IPS DF 6.9 (cell line): ENCODE data around the gene SLC39A2.
"Not testable (repeated sequence)": the region's sequence is repeated elsewhere in the genome, so short reads cannot be mapped to it uniquely, and the experiment has no call there.

Source experiments
- DNase-seq: peaks from one replicate; pipeline ENCODE4 v3.0.0-alpha.2; 2013; ENCODE audit warnings: low read depth, low spot score
- H3K27ac ChIP-seq: one replicate; pipeline ENCODE4 v1.5.1; 2013; ENCODE audit warnings: low read length, control low read depth
- H3K27me3 ChIP-seq: 2 replicates; pipeline ENCODE4 v1.6.1; 2013; ENCODE audit warnings: mild to moderate bottlenecking, low read length; ENCODE audit not compliant: control insufficient read depth, insufficient read depth
- H3K36me3 ChIP-seq: 2 replicates; pipeline ENCODE4 v1.6.1; 2013; ENCODE audit warnings: low read length; ENCODE audit not compliant: control insufficient read depth, insufficient read depth
- H3K4me1 ChIP-seq: 2 replicates; pipeline ENCODE4 v1.6.1; 2013; ENCODE audit warnings: low read length; ENCODE audit not compliant: control insufficient read depth, insufficient read depth
- H3K4me3 ChIP-seq: 2 replicates; pipeline ENCODE4 v1.5.1; 2013; ENCODE audit warnings: mild to moderate bottlenecking, low read length
- H3K9me3 ChIP-seq: 2 replicates; pipeline ENCODE4 v1.6.1; 2013; ENCODE audit warnings: low read length, inconsistent platforms; ENCODE audit not compliant: control insufficient read depth, insufficient read depth
- WGBS: extraction: QIAGEN DNeasy Blood & Tissue Kit; methylation state at CpG from one replicate; pipeline ENCODE4 v1.1.7; 2013; ENCODE audit warnings: mixed read lengths, missing lambda C conversion rate; ENCODE audit not compliant: insufficient read length, insufficient coverage; 5-methylcytosine and 5-hydroxymethylcytosine counted together

Gene SLC39A2

DNA sequence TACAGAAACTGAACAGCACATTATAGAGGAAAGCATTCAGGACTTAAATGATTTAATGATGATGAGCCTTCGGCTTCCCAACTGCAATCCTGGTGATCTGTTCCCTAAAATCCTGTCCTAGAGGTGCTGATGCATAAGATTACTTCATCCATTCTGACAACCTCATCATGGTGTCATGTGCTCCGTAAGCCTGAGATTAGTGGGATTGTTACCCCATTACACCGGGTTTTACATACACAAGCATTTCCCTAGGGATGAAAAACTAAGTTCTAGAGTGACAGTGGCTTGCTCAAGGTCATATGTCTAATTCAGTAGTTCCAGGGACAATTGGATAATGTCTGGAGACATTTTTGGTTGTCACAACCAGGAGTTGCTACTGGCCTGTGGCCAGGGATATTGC, 38.1 kb downstream of the SLC39A2 start:
- H3K27ac ChIP-seq = no peak overlapping the region
- no CpG with 5 or more reads among the region's 3 CpGs for WGBS
- H3K36me3 ChIP-seq = no peaks in the 10 kb centered on the region
- H3K27me3 ChIP-seq = no peaks in the 10 kb centered on the region
- no peaks in the 10 kb centered on the region for H3K9me3 ChIP-seq
- H3K4me1 ChIP-seq = peaks cover 2% of the 10 kb centered on the region; the same call in 1 of the 2 replicates
- no peak for DNase-seq
- no peak overlapping the region for H3K4me3 ChIP-seq

DNA sequence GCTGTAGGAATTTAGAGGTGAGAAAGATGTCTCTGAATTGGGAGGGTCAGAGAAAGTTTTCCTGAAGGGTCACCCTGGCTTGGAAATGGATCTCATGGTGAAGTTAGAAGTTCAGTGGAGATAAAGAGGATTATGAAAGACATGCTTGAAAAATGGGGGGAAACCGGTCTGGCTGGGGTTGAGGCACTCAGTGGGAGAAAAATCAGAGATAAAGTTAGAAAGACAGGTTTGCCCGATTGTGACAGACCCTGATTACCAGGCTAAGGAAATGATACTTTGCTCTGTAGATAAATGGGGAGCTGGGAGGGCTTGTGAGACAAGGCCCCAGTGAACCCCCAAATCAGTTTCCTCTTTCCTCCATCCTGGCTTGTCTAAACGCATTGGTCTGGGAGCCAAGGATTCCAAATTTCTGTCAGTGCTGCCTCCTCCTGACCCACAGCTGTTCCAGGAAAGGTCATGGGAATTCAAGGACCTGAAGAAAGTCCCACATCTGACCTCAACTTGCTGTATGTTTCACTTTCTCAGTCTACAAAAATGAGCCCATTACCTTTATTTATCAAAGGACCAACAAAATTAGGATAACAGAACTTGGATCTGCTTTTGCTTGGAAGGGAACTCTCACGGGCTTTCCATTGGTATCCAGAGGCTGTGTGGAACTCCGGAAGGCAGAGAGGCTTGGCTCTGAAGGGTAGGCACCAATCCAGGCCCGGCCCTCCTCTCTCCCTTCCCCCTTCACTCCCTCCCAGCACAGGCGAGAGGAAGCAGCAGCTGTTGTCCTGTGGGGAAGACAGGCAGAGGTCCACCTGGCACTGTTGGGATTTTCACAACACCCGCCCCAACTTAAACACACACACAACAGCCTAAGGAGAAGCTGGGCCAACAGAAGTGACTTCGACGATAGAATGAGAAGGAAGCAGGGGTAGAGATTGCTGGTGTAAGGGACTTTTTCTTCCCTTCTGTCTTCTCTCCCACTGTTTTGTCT, 39.6 kb downstream of the SLC39A2 start:
- DNase-seq = no peak
- WGBS = no CpG with 5 or more reads among the region's 10 CpGs

DNA sequence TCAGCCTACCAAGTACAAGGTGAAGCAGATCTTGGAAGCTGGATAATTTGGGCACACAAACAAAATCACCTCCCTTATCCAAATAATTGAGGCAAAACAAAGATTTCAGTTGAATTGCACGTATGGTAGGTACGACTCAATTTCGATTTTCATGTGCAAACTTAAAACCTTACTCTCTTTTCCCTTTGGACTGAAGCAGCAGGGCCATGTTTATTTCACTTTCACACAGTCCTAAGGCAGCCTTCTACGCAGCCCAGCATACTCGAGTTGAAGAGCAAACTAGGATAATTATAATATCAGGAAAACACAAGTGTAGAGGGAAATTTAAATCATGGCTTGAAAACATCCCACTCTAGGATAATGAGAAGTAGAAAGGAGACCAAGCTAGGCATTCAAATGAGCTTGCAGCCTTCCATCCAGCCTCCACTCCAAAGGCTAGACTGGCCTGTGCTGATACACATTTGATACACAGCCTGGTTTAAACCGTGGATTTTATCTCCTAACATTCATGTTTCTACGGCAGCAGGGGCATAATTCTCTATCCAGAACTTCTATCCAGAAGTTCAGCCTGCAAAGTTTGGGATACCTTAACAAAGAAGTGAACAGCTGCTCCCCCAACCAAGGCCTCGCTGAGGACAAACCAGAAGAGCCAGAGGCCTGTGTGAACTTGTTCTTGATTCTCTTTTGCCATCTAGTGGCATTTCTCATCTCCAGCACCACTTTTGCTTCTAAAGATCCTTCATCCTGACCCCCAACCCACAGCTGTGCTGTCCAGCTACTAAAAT, 40.7 kb downstream of the SLC39A2 start:
- Histone ChIP-seq H3K36me3 (no peaks in the 10 kb centered on the region), H3K27ac (no peak overlapping the region), H3K27me3 (no peaks in the 10 kb centered on the region), H3K4me3 (no peak overlapping the region), H3K9me3 (no peaks in the 10 kb centered on the region), H3K4me1 (peaks cover 2% of the 10 kb centered on the region; the same call in 1 of the 2 replicates)
- peak; percentile 41 for DNase-seq
- no CpG with 5 or more reads among the region's 8 CpGs for WGBS

More for the DNA sequence above, 39.6 kb downstream of the SLC39A2 start:
- Histone ChIP-seq H3K4me1 (peaks cover 2% of the 10 kb centered on the region; the same call in 1 of the 2 replicates), H3K9me3 (no peaks in the 10 kb centered on the region), H3K27ac (no peak overlapping the region), H3K36me3 (no peaks in the 10 kb centered on the region), H3K27me3 (no peaks in the 10 kb centered on the region), H3K4me3 (no peak overlapping the region)

DNA sequence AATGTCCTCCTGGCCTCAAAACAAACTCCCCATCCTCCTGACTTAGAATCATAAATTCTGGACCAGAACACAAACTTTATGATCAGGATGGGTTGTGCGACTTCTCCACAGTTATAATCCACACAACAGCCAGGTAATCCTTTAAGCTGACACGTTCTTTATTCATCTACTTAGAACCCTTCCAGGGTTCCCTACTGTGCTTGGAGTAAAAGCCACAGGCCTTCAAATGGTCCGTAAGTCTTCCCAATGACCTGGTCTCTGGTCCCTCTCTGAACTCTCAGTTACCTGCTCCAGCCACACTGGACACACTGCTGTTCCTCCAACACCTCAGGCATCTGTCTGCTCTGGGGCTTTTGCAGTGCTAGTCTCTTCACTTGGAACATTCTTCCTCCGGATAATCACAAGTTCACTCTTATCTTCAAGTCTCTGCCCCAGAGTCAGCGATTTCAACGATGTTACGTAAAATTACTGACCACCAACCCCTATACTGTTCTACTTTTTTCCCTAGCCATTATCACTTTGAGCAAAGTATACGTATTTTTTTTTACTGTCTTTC, 41.4 kb downstream of the SLC39A2 start:
- Histone ChIP-seq H3K9me3 (no peaks in the 10 kb centered on the region), H3K27ac (no peak overlapping the region), H3K4me3 (no peak overlapping the region), H3K27me3 (no peaks in the 10 kb centered on the region), H3K4me1 (peaks cover 2% of the 10 kb centered on the region; the same call in 1 of the 2 replicates), H3K36me3 (no peaks in the 10 kb centered on the region)
- WGBS = no CpG with 5 or more reads among the region's 8 CpGs
- no peak for DNase-seq

DNA sequence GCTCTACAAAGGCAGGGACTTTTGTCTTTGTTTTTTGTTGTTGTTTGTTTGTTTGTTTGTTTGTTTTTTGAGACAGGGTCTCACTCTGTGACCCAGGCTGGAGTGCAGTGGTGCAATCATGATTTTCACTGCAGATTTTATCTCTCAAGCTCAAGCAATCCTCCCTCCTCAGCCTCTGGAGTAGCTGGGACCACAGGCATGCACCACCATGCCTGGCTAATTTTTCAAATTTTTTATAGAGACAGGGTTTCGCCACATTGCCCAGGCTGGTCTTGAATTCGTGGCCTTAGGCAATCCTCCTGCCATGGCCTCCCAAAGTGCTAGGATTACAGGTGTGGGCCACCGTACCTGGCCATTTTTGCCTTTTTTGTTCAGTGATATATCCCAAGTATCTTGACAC, 41.8 kb downstream of the SLC39A2 start:
- H3K4me1 ChIP-seq, H3K4me3 ChIP-seq, H3K36me3 ChIP-seq, H3K27ac ChIP-seq, H3K9me3 ChIP-seq, H3K27me3 ChIP-seq, DNase-seq: not testable (repeated sequence)
- no CpG with 5 or more reads among the region's 3 CpGs for WGBS

DNA sequence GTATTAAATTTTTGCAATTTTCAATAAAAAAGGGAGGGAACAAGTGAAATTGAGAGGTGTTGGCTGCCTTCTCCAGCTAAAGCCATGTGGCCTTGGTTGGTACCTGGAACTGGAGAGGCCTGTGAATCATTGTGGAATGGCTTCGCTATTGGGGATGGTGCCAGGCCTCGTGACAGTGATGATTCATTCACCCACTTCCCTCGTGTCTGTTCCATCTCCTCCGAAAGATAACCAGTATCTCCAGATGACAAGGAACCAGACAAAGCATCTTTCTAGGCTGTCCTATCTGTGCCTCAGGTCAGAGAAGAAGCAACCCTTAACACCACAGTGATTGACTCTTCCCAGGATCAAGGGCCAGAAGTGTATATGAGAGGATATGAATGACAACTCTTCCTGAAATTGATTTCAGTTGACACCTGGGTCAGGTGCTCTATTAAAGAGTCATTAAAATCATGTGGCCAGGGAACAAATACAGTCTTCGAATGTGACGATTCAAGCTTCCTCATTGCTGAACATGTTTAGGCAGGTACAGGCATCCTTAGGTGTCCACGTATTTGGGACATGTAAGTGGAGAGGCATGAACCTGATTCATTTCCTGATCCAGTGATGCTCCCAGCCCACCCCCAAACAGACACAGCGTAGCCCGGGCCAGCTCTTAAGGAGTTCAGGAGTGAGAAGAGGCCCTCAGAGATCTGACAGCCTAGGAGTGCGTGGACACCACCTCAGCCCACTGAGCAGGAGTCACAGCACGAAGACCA, 42.8 kb downstream of the SLC39A2 start, which contains the start of gene RNASE7:
Gene RNASE7 (plus strand): TSS at position 687 of the 758 bp plus-strand sequence. CDS start 631 bp downstream, outside the sequence.
- peaks cover 2% of the 10 kb centered on the region; the same call in 1 of the 2 replicates for H3K4me1 ChIP-seq
- no peak for DNase-seq
- no peaks in the 10 kb centered on the region for H3K27me3 ChIP-seq
- no peaks in the 10 kb centered on the region for H3K9me3 ChIP-seq
- no CpG with 5 or more reads among the region's 11 CpGs for WGBS
- H3K27ac ChIP-seq = no peak within 1 kb of the TSS
- H3K4me3 ChIP-seq = no peak within 1 kb of the TSS
- no peaks in the 10 kb centered on the region for H3K36me3 ChIP-seq

DNA sequence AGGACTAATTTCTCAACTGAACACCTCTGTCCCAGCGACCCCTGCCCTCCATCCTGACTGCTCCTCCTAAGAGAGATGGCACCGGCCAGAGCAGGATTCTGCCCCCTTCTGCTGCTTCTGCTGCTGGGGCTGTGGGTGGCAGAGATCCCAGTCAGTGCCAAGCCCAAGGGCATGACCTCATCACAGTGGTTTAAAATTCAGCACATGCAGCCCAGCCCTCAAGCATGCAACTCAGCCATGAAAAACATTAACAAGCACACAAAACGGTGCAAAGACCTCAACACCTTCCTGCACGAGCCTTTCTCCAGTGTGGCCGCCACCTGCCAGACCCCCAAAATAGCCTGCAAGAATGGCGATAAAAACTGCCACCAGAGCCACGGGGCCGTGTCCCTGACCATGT, 43.8 kb downstream of the SLC39A2 start:
- Histone ChIP-seq H3K4me1 (peaks cover 2% of the 10 kb centered on the region; the same call in 1 of the 2 replicates), H3K27me3 (no peaks in the 10 kb centered on the region), H3K4me3 (no peak overlapping the region), H3K27ac (no peak overlapping the region), H3K9me3 (no peaks in the 10 kb centered on the region), H3K36me3 (no peaks in the 10 kb centered on the region)
- no peak for DNase-seq
- no CpG with 5 or more reads among the region's 8 CpGs for WGBS

DNA sequence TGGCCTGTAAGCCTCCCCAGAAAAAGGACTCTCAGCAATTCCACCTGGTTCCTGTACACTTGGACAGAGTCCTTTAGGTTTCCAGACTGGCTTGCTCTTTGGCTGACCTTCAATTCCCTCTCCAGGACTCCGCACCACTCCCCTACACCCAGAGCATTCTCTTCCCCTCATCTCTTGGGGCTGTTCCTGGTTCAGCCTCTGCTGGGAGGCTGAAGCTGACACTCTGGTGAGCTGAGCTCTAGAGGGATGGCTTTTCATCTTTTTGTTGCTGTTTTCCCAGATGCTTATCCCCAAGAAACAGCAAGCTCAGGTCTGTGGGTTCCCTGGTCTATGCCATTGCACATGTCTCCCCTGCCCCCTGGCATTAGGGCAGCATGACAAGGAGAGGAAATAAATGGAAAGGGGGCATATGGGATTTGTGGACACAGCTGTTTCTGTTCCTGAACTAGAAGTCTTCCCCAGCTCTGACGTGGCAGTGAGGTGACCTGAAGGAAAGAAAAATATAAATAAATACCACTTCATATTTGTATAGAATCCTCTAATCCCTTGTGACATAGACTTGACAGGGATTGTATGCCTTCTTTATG, 44.4 kb downstream of the SLC39A2 start:
- Histone ChIP-seq H3K27me3 (no peaks in the 10 kb centered on the region), H3K4me3 (no peak overlapping the region)
- no CpG with 5 or more reads among the region's 2 CpGs for WGBS

DNA sequence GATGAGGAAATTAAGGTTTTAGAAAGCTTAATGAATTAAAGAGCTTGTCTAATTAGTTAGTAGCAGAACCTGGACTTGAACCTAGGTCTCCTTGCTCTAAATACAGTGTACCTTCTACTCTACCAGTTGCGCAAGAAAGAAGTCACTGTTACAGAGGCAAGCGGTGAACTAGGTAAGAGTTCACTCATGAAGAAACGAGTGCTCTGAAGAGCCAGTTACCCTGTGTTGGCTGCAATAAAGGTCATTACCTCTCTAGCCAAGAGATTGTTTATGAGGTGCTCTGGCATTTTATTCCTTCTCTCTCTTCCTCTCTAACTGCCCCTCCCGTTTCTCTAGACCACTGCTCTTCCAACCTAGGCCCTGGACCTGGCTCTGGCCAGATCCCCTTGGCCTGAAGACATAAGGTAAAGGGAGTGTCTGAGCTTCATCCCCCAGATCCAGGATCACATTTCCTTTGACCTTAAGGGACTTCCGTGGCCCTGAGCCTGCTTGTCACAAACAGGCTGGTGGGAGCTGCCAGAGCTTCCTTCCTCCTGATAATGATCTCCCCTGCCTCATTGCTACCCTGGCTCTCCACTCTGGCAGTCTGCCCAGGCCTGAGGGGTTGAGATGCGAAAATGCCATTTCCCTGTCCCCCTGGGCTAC, 45.0 kb downstream of the SLC39A2 start:
- H3K36me3 ChIP-seq = no peaks in the 10 kb centered on the region
- DNase-seq = no peak
- no peak overlapping the region for H3K4me3 ChIP-seq
- no peaks in the 10 kb centered on the region for H3K27me3 ChIP-seq
- no peak overlapping the region for H3K27ac ChIP-seq
- no CpG with 5 or more reads among the region's 6 CpGs for WGBS
- peaks cover 1% of the 10 kb centered on the region; the same call in 1 of the 2 replicates for H3K4me1 ChIP-seq
- no peaks in the 10 kb centered on the region for H3K9me3 ChIP-seq

More for the DNA sequence above, 44.4 kb downstream of the SLC39A2 start:
- Histone ChIP-seq H3K27ac (no peak overlapping the region), H3K9me3 (no peaks in the 10 kb centered on the region), H3K4me1 (peaks cover 2% of the 10 kb centered on the region; the same call in 1 of the 2 replicates), H3K36me3 (no peaks in the 10 kb centered on the region)
- DNase-seq = no peak
